ENCODE measurements around the gene PHACTR1. TPM values are rescaled to one million over a fixed set of nuclear protein-coding genes. Genes with fewer than 3 reads are reported as not detected.

Gene PHACTR1
- total and polyA plus RNA-seq, 9 of the 15 experiments (the other 6 are each of a cell fraction or from before 2014, with no cell fraction given), result 11.5 to 32.6 (median 22.0) TPM

- no peak for TF ChIP-seq ELK1 (CRISPR knock-in tag; IDR thresholded peaks at IDR 0.05)
- TF ChIP-seq EGR1 (conservative IDR thresholded peaks at IDR 0.05), result no peak
- no peak for TF ChIP-seq MCM7 (IDR thresholded peaks at IDR 0.05)
- TF ChIP-seq ETV5 (CRISPR knock-in tag; IDR thresholded peaks at IDR 0.05; ENCODE audit: low read depth), result no peak
- no peak for TF ChIP-seq SAFB (IDR thresholded peaks at IDR 0.05; ENCODE audit: borderline replicate concordance, low read depth, low read length)
- TF ChIP-seq XRCC4 (IDR thresholded peaks at IDR 0.05; ENCODE audit: extremely low read depth, insufficient read depth, insufficient read length), result no peak
- no peak for TF ChIP-seq NFATC3 (IDR thresholded peaks at IDR 0.05)
- no peak for TF ChIP-seq ZNF431 (CRISPR knock-in tag; IDR thresholded peaks at IDR 0.05)
- TF ChIP-seq ZNF589 (CRISPR knock-in tag; IDR thresholded peaks at IDR 0.05; ENCODE audit: low read depth), result no peak
- TF ChIP-seq TCFL5 (CRISPR knock-in tag; conservative IDR thresholded peaks at IDR 0.05), result no peak
- no peak for TF ChIP-seq ZNF436 (CRISPR knock-in tag; IDR thresholded peaks at IDR 0.05)
- TF ChIP-seq THRAP3 (IDR thresholded peaks at IDR 0.05; ENCODE audit: borderline replicate concordance), result no peak
- TF ChIP-seq, protein P1, sequence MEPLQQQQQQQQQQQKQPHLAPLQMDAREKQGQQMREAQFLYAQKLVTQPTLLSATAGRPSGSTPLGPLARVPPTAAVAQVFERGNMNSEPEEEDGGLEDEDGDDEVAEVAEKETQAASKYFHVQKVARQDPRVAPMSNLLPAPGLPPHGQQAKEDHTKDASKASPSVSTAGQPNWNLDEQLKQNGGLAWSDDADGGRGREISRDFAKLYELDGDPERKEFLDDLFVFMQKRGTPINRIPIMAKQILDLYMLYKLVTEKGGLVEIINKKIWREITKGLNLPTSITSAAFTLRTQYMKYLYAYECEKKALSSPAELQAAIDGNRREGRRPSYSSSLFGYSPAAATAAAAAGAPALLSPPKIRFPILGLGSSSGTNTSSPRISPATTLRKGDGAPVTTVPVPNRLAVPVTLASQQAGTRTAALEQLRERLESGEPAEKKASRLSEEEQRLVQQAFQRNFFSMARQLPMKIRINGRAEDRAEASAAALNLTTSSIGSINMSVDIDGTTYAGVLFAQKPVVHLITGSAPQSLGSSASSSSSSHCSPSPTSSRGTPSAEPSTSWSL (CRISPR knock-in tag; IDR thresholded peaks at IDR 0.05; ENCODE audit: borderline replicate concordance), result no peak
These were observed 37.2 kb upstream of the PHACTR1 start (continued) for GRCh38 chr6:12679341-12679740.
